GM11168 (cell line): Measurements from ENCODE around the gene ENO2.
"Not testable (repeated sequence)": the region's sequence is repeated elsewhere in the genome, so short reads cannot be mapped to it uniquely, and the experiment has no call there.

ENCODE experiments used
- in situ Hi-C: fragments of 300-500 bp; cut with MboI; formaldehyde crosslinking; loops from one replicate; pipeline ENCODE4 v1.12.0; 2022; ENCODE audit warnings: low sequenced_read_pairs; ENCODE audit not compliant: unreplicated experiment

Gene ENO2

GRCh38 chr12:6884539-6884938 is 29.8 kb upstream of the ENO2 start:
- in situ Hi-C loops, result no loop called here

- in situ Hi-C loops, result not testable (repeated sequence)
Observed at GRCh38 chr12:6886206-6886999, 28.0 kb upstream of the ENO2 start.

GRCh38 chr12:6887460-6887859 is 26.9 kb upstream of the ENO2 start:
- in situ Hi-C loops, result no loop called here

DNA sequence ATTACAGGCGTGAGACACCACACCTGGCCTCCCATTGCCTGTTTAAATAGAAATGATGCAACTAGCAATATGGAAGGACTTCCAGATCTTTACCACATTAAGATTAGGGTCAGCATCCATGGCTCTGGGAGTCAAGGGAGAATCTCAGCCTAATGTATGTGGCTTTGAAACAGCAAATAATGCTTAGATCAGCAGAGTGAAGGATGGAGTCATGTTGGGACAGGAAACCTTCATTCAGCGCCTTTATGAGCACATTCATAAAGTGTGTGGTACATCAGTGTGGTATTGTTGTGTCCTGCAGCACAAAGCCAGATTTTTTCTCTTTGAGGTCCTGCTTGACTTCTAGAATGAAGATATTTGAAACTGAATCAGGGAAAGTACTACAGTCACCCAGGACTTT is 26.0 kb upstream of the ENO2 start:
- in situ Hi-C loops, result no loop called here

DNA sequence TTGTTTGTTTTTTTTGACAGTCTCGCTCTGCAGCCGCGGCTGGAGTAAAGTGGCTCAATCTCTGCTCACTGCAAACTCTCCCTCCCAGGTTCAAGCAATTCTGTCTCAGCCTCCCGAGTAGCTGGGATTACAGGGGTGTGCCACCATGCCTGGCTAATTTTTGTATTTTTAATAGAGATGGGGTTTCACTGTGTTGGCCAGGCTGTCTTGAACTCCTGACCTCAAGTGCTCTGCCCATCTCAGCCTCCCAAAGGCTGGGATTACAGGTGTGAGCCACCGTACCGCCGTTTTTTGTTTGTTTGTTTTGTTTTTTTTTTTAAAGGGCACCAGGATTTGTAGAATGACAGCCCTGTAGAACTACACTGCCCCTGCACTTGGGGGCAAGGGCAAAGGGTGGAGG is 25.6 kb upstream of the ENO2 start:
- in situ Hi-C loops, result not testable (repeated sequence)

- in situ Hi-C loops, result not testable (repeated sequence)
Observed at GRCh38 chr12:6889775-6890573, 24.4 kb upstream of the ENO2 start.

GRCh38 chr12:6890789-6891645 is 23.4 kb upstream of the ENO2 start:
- in situ Hi-C loops, result no loop called here

- in situ Hi-C loops, result no loop called here
Observed at GRCh38 chr12:6891646-6892001, 22.8 kb upstream of the ENO2 start.

- in situ Hi-C loops, result not testable (repeated sequence)
Observed at GRCh38 chr12:6892683-6893082, 21.7 kb upstream of the ENO2 start.

DNA sequence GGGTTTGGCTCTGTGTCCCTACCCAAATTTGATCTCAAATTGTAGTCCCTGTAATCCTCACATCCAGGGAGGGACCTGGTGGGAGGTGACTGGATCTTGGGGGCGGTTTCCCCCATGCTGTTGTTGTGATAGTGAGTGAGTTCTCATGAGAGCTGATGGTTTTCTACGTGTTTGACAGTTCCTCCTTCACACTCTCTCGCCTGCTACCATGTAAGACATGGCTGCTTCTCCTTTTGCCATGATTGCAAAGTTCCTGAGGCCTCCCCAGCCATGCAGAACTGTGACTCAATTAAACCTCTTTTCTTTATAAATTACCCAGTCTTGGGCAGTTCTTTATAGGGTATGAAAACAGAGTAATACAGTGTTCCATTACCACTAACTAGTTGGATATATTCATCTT is 20.1 kb upstream of the ENO2 start:
- in situ Hi-C loops, result no loop called here

- in situ Hi-C loops, result no loop called here
Observed at GRCh38 chr12:6896846-6897435, 17.4 kb upstream of the ENO2 start.

- in situ Hi-C loops, result no loop called here
Observed at GRCh38 chr12:6899427-6899826, 15.0 kb upstream of the ENO2 start.

GRCh38 chr12:6899837-6900519 is 14.4 kb upstream of the ENO2 start:
- in situ Hi-C loops, result no loop called here

DNA sequence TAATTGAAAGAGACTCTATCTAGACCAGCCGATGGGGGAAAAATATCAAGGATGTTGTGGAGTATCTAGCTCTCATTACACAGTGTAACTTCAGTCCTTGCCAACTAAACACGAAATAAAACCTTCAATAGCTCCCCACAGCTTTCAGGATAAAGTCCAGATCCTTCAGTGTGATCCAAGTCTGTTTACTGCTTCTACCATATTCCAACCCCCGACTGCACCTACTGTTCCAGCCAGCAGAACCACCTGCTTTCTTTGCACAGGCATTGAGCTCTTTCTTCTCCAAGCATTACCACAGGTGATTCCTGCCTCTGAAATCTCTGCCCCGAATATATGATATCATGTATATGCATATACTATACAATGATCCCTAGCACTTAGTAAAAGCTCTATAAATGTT is 11.9 kb upstream of the ENO2 start:
- in situ Hi-C loops, result no loop called here

DNA sequence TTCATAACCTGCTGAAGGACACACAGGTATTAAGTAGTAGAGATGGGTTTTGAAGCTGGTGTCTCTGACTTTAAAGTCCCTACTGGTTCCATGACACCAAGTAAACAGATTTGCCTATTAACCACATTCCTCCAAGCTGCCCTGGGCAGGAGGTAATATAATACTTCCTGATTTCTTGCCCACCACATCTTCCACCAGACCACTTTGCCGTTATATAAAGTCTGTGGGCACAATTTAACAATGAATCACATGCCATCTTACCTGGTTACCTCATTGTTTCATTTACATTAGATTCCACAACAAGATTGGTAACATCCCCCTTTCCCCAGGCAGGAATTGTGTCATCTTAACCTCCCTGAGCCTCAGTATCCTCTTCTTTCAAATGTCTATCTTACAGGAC is 10.7 kb upstream of the ENO2 start:
- in situ Hi-C loops, result no loop called here

DNA sequence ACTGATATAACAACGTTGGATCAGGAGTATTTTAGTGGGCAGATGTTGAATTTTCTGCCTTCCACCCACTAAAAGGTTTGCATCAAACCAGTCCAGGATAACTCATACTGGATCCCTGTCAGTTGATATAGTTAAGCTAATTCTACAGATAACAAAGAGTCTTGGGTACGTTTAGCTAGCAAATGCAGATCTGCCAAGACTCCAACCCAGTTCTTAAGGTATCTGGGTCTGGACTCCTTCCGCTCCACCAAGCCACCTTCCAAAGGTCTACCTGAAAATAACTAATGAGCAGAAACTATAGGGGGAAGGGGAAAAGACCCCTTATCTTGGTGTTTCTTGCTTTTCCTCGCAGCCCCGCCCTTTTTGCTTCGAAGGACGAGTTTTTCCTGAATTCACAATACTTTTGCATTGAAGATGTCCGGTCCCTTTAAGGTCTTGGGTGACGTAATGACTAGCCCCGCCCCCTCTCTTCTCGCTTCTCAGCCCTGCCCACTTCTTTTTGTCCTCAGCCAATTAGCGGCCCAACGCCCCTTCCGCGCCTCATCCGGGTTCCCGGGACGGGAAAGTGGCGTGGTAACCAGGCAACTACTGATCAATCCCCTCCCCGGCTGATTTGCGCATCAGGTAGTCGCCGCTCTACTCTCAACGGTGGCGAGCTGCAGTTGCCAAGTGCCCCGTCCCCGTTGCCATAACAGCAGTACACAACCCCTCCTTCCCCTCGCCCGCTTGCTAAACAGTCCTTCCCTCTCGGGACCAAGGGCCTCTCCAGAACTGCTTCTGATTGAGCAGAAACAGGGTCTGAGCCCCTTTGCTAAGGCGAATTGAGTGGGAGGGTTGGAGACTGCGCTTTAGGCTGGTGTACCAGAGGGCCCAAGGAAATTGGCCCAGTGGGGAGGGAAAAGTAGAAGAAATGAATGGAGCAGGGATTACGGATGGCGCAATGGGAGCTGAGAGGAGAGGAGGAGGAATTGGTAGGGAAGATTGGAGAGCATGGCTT is 9.8 kb upstream of the ENO2 start, which contains the start of gene LRRC23:
LRRC23 (plus strand) TSS at position 543 of the 997 bp plus-strand sequence. CDS start 812 bp downstream, outside the sequence.
- in situ Hi-C loops, result no loop called here

- in situ Hi-C loops, result no loop called here
Observed at GRCh38 chr12:6905414-6906040, 8.9 kb upstream of the ENO2 start.

DNA sequence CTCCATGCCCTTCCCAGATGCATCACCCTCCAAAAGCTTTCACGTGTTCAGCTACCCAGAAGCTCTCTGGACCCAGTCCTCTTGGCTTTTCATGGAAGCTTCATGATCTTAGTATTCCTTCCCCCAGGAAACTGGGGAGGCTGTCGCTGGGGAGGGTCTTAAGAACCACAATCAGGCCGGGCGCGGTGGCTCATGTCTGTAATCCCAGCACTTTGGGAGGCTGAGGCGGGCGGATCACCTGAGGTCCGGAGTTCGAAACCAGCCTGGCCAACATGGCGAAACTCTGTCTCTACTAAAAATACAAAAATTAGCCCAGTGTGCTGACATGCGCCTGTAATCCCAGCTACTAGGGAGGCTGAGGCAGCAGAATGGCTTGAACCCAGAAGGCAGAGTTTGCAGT is 6.2 kb upstream of the ENO2 start:
- in situ Hi-C loops, result not testable (repeated sequence)
